DND-41 (cell line): ENCODE measurements around the gene ALDH16A1.

Experiments used
- CTCF ChIP-seq: IDR thresholded peaks from 2 replicates; pipeline ENCODE4 v1.5.1; 2012; ENCODE audit warnings: borderline replicate concordance, low read length, moderate library complexity, mild to moderate bottlenecking; ENCODE audit not compliant: poor library complexity, severe bottlenecking; ENCODE audit errors: extremely low read depth
- EZH2 ChIP-seq: IDR thresholded peaks from 3 replicates; pipeline ENCODE4 v1.6.1; 2012; ENCODE audit warnings: borderline replicate concordance, low read depth, mild to moderate bottlenecking, moderate library complexity, low read length, inconsistent platforms; ENCODE audit not compliant: severe bottlenecking

GRCh38 chr19:49487277-49488045 is 34.4 kb downstream of the ALDH16A1 start, which contains the start of gene RPL13A:
- TF ChIP-seq CTCF = no peak
- no peak for TF ChIP-seq EZH2
